ENCODE data around the gene TIMP4.

Gene TIMP4

GRCh38 chr3:12155264-12155663 is 3.4 kb downstream of the TIMP4 start:
- DNase-seq: no peak
- in situ Hi-C loops (cut with HindIII; ENCODE audit: low pct_ligation_motif_present, low pct_unique_long_range_greater_than_20kb, low sequenced_read_pairs): no loop called here

- in situ Hi-C loops (cut with HindIII; ENCODE audit: low pct_ligation_motif_present, low pct_unique_long_range_greater_than_20kb, low sequenced_read_pairs): no loop called here
- DNase-seq: peak; percentile 5
Observed at GRCh38 chr3:12154151-12154550, 4.6 kb downstream of the TIMP4 start.

GRCh38 chr3:12150112-12150511 is 8.6 kb downstream of the TIMP4 start:
- no peak for DNase-seq
- in situ Hi-C loops (cut with HindIII; ENCODE audit: low pct_ligation_motif_present, low pct_unique_long_range_greater_than_20kb, low sequenced_read_pairs): no loop called here

- in situ Hi-C loops (cut with HindIII; ENCODE audit: low pct_ligation_motif_present, low pct_unique_long_range_greater_than_20kb, low sequenced_read_pairs): no loop called here
Observed at GRCh38 chr3:12149029-12149428, 9.7 kb downstream of the TIMP4 start.

GRCh38 chr3:12148183-12148940 is 10.3 kb downstream of the TIMP4 start:
- no peak for DNase-seq
- in situ Hi-C loops (cut with HindIII; ENCODE audit: low pct_ligation_motif_present, low pct_unique_long_range_greater_than_20kb, low sequenced_read_pairs): no loop called here

More at GRCh38 chr3:12149029-12149428, 9.7 kb downstream of the TIMP4 start:
- DNase-seq: no peak

GRCh38 chr3:12147049-12147780 is 11.5 kb downstream of the TIMP4 start:
- no peak for DNase-seq
- in situ Hi-C loops (cut with HindIII; ENCODE audit: low pct_ligation_motif_present, low pct_unique_long_range_greater_than_20kb, low sequenced_read_pairs): no loop called here

GRCh38 chr3:12143949-12144504 is 14.7 kb downstream of the TIMP4 start:
- in situ Hi-C loops (cut with HindIII; ENCODE audit: low pct_ligation_motif_present, low pct_unique_long_range_greater_than_20kb, low sequenced_read_pairs): no loop called here
- no peak for DNase-seq

- in situ Hi-C loops (cut with HindIII; ENCODE audit: low pct_ligation_motif_present, low pct_unique_long_range_greater_than_20kb, low sequenced_read_pairs): no loop called here
- DNase-seq: no peak
Observed at GRCh38 chr3:12142476-12142875, 16.2 kb downstream of the TIMP4 start.

GRCh38 chr3:12141350-12141749 is 17.4 kb downstream of the TIMP4 start:
- DNase-seq: no peak
- in situ Hi-C loops (cut with HindIII; ENCODE audit: low pct_ligation_motif_present, low pct_unique_long_range_greater_than_20kb, low sequenced_read_pairs): no loop called here

GRCh38 chr3:12139111-12139511 is 19.6 kb downstream of the TIMP4 start:
- in situ Hi-C loops (cut with HindIII; ENCODE audit: low pct_ligation_motif_present, low pct_unique_long_range_greater_than_20kb, low sequenced_read_pairs): no loop called here
- DNase-seq: peak; percentile 48

GRCh38 chr3:12138044-12138443 is 20.7 kb downstream of the TIMP4 start:
- DNase-seq: peak; percentile 57
- in situ Hi-C loops (cut with HindIII; ENCODE audit: low pct_ligation_motif_present, low pct_unique_long_range_greater_than_20kb, low sequenced_read_pairs): no loop called here

GRCh38 chr3:12136371-12136770 is 22.3 kb downstream of the TIMP4 start:
- no peak for DNase-seq
- in situ Hi-C loops (cut with HindIII; ENCODE audit: low pct_ligation_motif_present, low pct_unique_long_range_greater_than_20kb, low sequenced_read_pairs): no loop called here

GRCh38 chr3:12135029-12135657 is 23.6 kb downstream of the TIMP4 start:
- in situ Hi-C loops (cut with HindIII; ENCODE audit: low pct_ligation_motif_present, low pct_unique_long_range_greater_than_20kb, low sequenced_read_pairs): no loop called here
- peak; percentile 52 for DNase-seq

GRCh38 chr3:12132881-12133280 is 25.8 kb downstream of the TIMP4 start:
- in situ Hi-C loops (cut with HindIII; ENCODE audit: low pct_ligation_motif_present, low pct_unique_long_range_greater_than_20kb, low sequenced_read_pairs): no loop called here
- no peak for DNase-seq

GRCh38 chr3:12131351-12132090 is 27.2 kb downstream of the TIMP4 start:
- no peak for DNase-seq
- in situ Hi-C loops (cut with HindIII; ENCODE audit: low pct_ligation_motif_present, low pct_unique_long_range_greater_than_20kb, low sequenced_read_pairs): no loop called here

GRCh38 chr3:12127391-12127790 is 31.3 kb downstream of the TIMP4 start:
- in situ Hi-C loops (cut with HindIII; ENCODE audit: low pct_ligation_motif_present, low pct_unique_long_range_greater_than_20kb, low sequenced_read_pairs): no loop called here

GRCh38 chr3:12125772-12126171 is 32.9 kb downstream of the TIMP4 start:
- in situ Hi-C loops (cut with HindIII; ENCODE audit: low pct_ligation_motif_present, low pct_unique_long_range_greater_than_20kb, low sequenced_read_pairs): no loop called here
- DNase-seq: no peak

More at GRCh38 chr3:12127391-12127790, 31.3 kb downstream of the TIMP4 start:
- DNase-seq: no peak

- in situ Hi-C loops (cut with HindIII; ENCODE audit: low pct_ligation_motif_present, low pct_unique_long_range_greater_than_20kb, low sequenced_read_pairs): no loop called here
- DNase-seq: no peak
Observed at GRCh38 chr3:12121466-12121865, 37.2 kb downstream of the TIMP4 start.
